Upper lobe of left lung (tissue), 4 donors: ENCODE measurements around the gene HNRNPLL.

Experiments
- POLR2A ChIP-seq, 4 donors: fragments of 450-650 bp; IDR thresholded peaks; one replicate each; pipeline ENCODE4 v1.5.1; 2016 to 2017; ENCODE audit warnings: antibody characterized with exemption in 4 of 4, mild to moderate bottlenecking in 2 of 4
- POLR2AphosphoS5 ChIP-seq, 2 donors: sonication (generic); formaldehyde crosslinking; IDR thresholded peaks; one replicate each; pipeline ENCODE4 v1.5.1; 2017; ENCODE audit warnings: antibody characterized with exemption in 2 of 2
- TF ChIP-seq, protein P1 (sequence below), 6 experiments: fragments of 450-650 bp in 4 of 6; fragments of 200-600 bp in 2 of 6; sonication (generic) in 2 of 6; IDR thresholded peaks; one replicate each; pipeline ENCODE4 v1.5.1; 2016 to 2019; ENCODE audit warnings: antibody characterized with exemption in 6 of 6

DNA sequence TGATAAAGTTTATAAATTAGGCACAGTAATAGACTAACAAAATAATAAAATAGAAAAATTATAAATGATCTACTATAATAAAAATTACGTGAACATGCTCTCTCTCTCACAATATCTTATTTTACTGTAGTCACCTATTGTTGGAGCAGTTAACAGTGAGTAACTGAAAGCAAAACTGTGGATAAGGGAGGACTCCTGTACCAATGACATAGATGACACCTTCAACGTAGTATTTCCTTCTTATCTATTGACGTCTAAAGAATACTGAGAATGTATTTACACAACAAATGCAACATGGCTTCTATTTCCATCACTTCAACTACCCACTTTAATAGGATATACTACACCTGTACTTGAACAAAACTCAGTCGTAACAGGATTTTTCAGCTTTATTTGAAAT is 31.5 kb downstream of the HNRNPLL start:
- TF ChIP-seq, protein P1, sequence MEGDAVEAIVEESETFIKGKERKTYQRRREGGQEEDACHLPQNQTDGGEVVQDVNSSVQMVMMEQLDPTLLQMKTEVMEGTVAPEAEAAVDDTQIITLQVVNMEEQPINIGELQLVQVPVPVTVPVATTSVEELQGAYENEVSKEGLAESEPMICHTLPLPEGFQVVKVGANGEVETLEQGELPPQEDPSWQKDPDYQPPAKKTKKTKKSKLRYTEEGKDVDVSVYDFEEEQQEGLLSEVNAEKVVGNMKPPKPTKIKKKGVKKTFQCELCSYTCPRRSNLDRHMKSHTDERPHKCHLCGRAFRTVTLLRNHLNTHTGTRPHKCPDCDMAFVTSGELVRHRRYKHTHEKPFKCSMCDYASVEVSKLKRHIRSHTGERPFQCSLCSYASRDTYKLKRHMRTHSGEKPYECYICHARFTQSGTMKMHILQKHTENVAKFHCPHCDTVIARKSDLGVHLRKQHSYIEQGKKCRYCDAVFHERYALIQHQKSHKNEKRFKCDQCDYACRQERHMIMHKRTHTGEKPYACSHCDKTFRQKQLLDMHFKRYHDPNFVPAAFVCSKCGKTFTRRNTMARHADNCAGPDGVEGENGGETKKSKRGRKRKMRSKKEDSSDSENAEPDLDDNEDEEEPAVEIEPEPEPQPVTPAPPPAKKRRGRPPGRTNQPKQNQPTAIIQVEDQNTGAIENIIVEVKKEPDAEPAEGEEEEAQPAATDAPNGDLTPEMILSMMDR (IDR thresholded peaks at IDR 0.05): no peak
- TF ChIP-seq POLR2AphosphoS5 (IDR thresholded peaks at IDR 0.05) (no peak), POLR2A (IDR thresholded peaks at IDR 0.05) (no peak)
